Putamen (tissue), 1 donor: ENCODE data around the gene ZFYVE9.

Experiments
- DNase-seq: peaks from one replicate; pipeline ENCODE4 v3.0.0-alpha.2; 2016; ENCODE audit warnings: low spot score

ZFYVE9 gene

DNA sequence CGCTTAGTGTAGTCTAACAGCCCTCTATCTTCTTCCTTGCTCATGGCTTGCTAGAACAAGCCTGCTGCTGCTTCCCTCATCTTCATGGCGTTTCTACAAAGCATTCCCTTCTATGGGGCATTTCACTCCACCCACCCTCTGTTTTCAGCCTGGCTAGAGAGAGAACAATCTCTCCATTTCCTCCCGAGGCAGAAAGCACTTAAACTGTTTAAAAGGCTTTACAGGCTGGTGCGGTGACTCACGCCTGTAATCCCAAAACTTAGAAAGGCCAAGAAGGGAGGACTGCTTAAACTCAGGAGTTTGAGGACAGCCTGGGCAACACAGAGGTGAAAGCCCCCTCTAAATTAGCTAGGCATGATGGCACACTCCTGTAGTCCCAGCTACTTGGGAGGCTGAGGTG lies 244.6 kb downstream of the ZFYVE9 start:
- no peak for DNase-seq

DNA sequence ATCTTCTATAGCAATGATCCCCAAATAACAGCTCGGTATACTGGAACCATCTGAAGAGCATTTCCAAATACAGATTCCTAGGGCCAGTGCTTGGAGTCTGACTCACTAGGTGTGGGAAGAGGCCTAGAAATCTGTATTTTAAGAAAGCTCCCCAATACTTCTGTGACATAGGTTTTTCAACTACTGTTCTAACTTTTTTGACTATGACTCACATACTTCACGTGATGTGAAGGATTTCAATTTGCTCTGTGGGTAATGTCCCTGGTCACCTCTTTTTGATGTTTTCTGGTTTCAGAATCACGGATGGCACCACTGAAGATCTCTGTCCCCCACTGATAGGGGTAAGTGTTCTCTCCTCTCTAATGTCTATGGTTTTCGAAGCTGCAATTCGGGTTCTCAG lies 251.3 kb downstream of the ZFYVE9 start:
- DNase-seq = no peak
